GM21528 (cell line): ENCODE measurements around the gene TACSTD2.
"Not testable (repeated sequence)": the region's sequence is repeated elsewhere in the genome, so short reads cannot be mapped to it uniquely, and the experiment has no call there.

Experiments
- ATAC-seq: cut with Tn5 transposase; IDR thresholded peaks from one replicate; pipeline ENCODE4 v1.9.1; 2021; ENCODE audit warnings: mild to moderate bottlenecking, moderate library complexity; ENCODE audit not compliant: unreplicated experiment, low FRiP score

Gene TACSTD2

GRCh38 chr1:58576727-58577653 lies at the start of gene TACSTD2:
Gene TACSTD2, minus strand, starts transcription at chr1:58577252. Its CDS starts 96 bp downstream, at chr1:58577156.
- ATAC-seq = no peak

GRCh38 chr1:58626293-58626692 lies 49.2 kb upstream of the TACSTD2 start:
- no peak for ATAC-seq

GRCh38 chr1:58623259-58623658 lies 46.2 kb upstream of the TACSTD2 start:
- not testable (repeated sequence) for ATAC-seq

- ATAC-seq = no peak
Measured at GRCh38 chr1:58622571-58622970, 45.5 kb upstream of the TACSTD2 start.

GRCh38 chr1:58621391-58621790 lies 44.3 kb upstream of the TACSTD2 start:
- no peak for ATAC-seq

- ATAC-seq = no peak
Measured at GRCh38 chr1:58620926-58621325, 43.9 kb upstream of the TACSTD2 start.

- no peak for ATAC-seq
Measured at GRCh38 chr1:58620259-58620658, 43.2 kb upstream of the TACSTD2 start.

- no peak for ATAC-seq
Measured at GRCh38 chr1:58619286-58620054, 42.4 kb upstream of the TACSTD2 start.

GRCh38 chr1:58618303-58618702 lies 41.3 kb upstream of the TACSTD2 start:
- ATAC-seq = no peak

- no peak for ATAC-seq
Measured at GRCh38 chr1:58611861-58612385, 34.9 kb upstream of the TACSTD2 start.

GRCh38 chr1:58608945-58609344 lies 31.9 kb upstream of the TACSTD2 start:
- no peak for ATAC-seq

- ATAC-seq = no peak
Measured at GRCh38 chr1:58608297-58608696, 31.2 kb upstream of the TACSTD2 start.

- no peak for ATAC-seq
Measured at GRCh38 chr1:58607391-58607790, 30.3 kb upstream of the TACSTD2 start.

- ATAC-seq = not testable (repeated sequence)
Measured at GRCh38 chr1:58601921-58602320, 24.9 kb upstream of the TACSTD2 start.

GRCh38 chr1:58597996-58598395 lies 20.9 kb upstream of the TACSTD2 start:
- no peak for ATAC-seq

- no peak for ATAC-seq
Measured at GRCh38 chr1:58597076-58597475, 20.0 kb upstream of the TACSTD2 start.

- no peak for ATAC-seq
Measured at GRCh38 chr1:58596631-58597052, 19.6 kb upstream of the TACSTD2 start.

GRCh38 chr1:58594546-58594945 lies 17.5 kb upstream of the TACSTD2 start:
- ATAC-seq = no peak

- no peak for ATAC-seq
Measured at GRCh38 chr1:58592522-58593134, 15.6 kb upstream of the TACSTD2 start.

- no peak for ATAC-seq
Measured at GRCh38 chr1:58591806-58592205, 14.8 kb upstream of the TACSTD2 start.

GRCh38 chr1:58590019-58590418 lies 13.0 kb upstream of the TACSTD2 start:
- ATAC-seq = no peak
